Measurements from ENCODE around the gene HAPLN1.

The HAPLN1 gene

DNA sequence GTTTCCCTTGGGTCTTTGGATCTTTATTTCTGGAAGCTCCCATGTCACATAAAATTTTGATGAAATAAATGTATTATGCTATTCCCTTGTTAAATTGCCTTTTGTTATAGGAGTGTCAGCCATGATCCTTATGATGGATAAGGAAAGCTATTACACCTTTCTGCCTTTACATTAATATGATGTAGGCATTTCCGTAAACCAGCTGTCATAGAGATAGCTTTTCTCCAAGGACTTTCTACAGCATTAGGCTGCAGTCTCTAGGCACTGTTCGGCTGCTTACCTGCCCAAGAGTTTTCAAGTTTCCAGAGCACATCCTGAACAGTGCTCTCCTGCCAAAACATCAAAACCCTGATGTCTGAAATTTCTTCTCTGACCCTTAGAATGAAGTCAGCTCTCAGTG is 87.4 kb downstream of the HAPLN1 start:
- no peak for DNase-seq

DNA sequence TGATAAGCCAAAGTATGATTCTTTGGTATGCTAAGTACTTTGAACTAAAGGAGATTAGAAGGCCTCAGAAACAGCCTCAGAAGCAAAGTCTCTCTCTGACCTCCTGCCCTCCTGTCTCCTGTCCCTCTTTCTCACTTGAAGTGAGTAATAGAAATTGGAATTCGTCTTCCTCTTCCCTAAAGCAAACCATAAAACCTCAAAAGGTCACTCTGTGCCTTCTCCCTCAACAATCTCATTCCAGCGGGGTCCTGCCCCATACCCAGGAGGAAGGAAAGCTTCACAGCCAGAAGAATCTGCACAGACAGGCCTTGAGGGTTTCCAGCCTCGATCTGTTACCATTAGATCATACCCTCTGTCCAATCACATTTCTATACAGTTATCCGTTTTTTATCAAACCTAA is 87.8 kb downstream of the HAPLN1 start:
- DNase-seq, result no peak

GRCh38 chr5:83628360-83628759 is 92.3 kb downstream of the HAPLN1 start:
- no peak for DNase-seq

- DNase-seq, result no peak
Observed at GRCh38 chr5:83614841-83615240, 105.8 kb downstream of the HAPLN1 start.

DNA sequence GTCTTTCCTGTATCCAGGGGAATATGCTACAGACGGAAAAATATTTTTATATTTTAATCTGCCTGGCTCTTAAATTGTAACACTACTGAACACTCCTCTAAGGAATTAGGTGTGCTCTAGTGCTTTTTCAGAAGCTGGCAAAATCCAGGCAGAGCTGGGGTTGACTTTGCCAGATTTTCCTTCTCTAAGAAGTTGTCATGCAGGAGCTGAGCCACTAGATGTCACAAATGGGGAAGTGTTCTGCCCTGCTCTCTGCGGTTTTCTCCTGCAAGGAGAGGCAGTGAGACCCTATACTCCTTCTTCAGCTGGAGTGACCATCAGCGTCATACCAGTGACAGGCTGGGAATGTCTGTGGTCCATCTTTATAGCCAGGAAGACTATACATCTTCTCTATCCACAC is 112.5 kb downstream of the HAPLN1 start:
- no peak for DNase-seq

- DNase-seq, result no peak
Observed at GRCh38 chr5:83595217-83595616, 125.4 kb downstream of the HAPLN1 start.

DNA sequence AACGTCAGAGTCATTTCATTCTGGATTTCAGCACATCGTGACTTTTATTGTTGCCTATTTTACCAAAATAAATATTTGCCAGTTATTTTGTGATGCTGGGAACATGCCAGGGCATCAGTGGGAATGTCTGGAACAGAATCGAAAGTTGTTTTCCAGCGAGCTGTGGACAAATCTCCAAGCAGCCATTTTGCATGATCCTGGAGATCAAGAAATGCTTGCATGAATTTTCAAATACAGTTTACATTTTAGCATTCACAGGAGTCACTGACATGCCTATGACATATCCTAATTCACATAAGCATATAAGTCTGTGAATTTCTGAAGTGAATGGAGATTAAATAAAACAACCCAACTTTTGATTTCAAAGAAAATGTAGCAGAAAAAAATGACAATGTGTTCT is 129.7 kb downstream of the HAPLN1 start:
- no peak for DNase-seq

DNA sequence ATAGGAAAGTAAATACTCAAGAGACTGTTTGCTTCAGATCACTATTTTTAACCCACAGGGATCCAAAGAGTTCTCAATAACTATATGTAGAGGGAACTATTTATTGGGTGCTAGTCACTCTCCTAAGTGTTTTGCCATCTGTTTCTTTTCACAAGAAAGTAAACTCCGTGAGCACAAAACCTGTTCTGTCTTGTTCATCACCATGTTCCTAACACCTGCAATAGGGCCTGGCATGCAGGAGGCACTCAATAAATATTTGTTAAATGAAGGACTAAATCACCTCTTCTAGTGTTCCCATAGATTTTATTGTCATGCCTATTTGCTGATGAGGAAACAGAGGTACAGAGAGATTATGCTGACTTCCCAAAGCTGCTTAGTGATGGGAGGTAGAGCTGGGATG is 130.9 kb downstream of the HAPLN1 start:
- no peak for DNase-seq
